ENCODE measurements around the gene KLHL29.

The KLHL29 gene

GRCh38 chr2:23557455-23557854 lies 172.5 kb downstream of the KLHL29 start:
- DNase-seq = no peak

- no peak for DNase-seq
Measured at GRCh38 chr2:23559561-23560239, 174.7 kb downstream of the KLHL29 start.

GRCh38 chr2:23561088-23561487 lies 176.1 kb downstream of the KLHL29 start:
- DNase-seq = no peak

GRCh38 chr2:23561544-23561943 lies 176.6 kb downstream of the KLHL29 start:
- DNase-seq = no peak

GRCh38 chr2:23562143-23562542 lies 177.2 kb downstream of the KLHL29 start:
- DNase-seq = no peak

GRCh38 chr2:23563151-23563550 lies 178.2 kb downstream of the KLHL29 start:
- no peak for DNase-seq

GRCh38 chr2:23563673-23564614 lies 179.0 kb downstream of the KLHL29 start:
- no peak for DNase-seq

- DNase-seq = no peak
Measured at GRCh38 chr2:23564615-23564960, 179.6 kb downstream of the KLHL29 start.

GRCh38 chr2:23565374-23565773 lies 180.4 kb downstream of the KLHL29 start:
- DNase-seq = no peak

- DNase-seq = no peak
Measured at GRCh38 chr2:23565814-23566213, 180.8 kb downstream of the KLHL29 start.

- DNase-seq = peak; percentile 4
Measured at GRCh38 chr2:23566241-23567142, 181.5 kb downstream of the KLHL29 start.

GRCh38 chr2:23567161-23567756 lies 182.3 kb downstream of the KLHL29 start:
- DNase-seq = no peak

GRCh38 chr2:23568211-23568610 lies 183.2 kb downstream of the KLHL29 start:
- DNase-seq = no peak

GRCh38 chr2:23568626-23569190 lies 183.7 kb downstream of the KLHL29 start:
- DNase-seq = no peak

- DNase-seq = no peak
Measured at GRCh38 chr2:23569761-23570365, 184.9 kb downstream of the KLHL29 start.

- no peak for DNase-seq
Measured at GRCh38 chr2:23571085-23571484, 186.1 kb downstream of the KLHL29 start.

GRCh38 chr2:23571527-23572282 lies 186.7 kb downstream of the KLHL29 start:
- no peak for DNase-seq

- no peak for DNase-seq
Measured at GRCh38 chr2:23574919-23575654, 190.1 kb downstream of the KLHL29 start.

- DNase-seq = no peak
Measured at GRCh38 chr2:23578964-23579671, 194.1 kb downstream of the KLHL29 start.

GRCh38 chr2:23579674-23580073 lies 194.7 kb downstream of the KLHL29 start:
- no peak for DNase-seq
